ENCODE results near the gene SULT1A2.
"Not testable (repeated sequence)": the region's sequence is repeated elsewhere in the genome, so short reads cannot be mapped to it uniquely, and the experiment has no call there.

Gene SULT1A2

GRCh38 chr16:28554634-28555423, 42.0 kb downstream of the SULT1A2 start:
- no peak for DNase-seq

GRCh38 chr16:28553776-28554633, 42.8 kb downstream of the SULT1A2 start, which contains the start of gene SGF29:
Gene SGF29, plus strand, starts transcription at chr16:28553920. Its CDS starts 27,150 bp downstream, at chr16:28581070.
- peak; percentile 83 for DNase-seq

- no peak for DNase-seq
Observed at GRCh38 chr16:28549301-28549899, 47.5 kb downstream of the SULT1A2 start.

- DNase-seq, result no peak
Observed at GRCh38 chr16:28548306-28548802, 48.5 kb downstream of the SULT1A2 start.

GRCh38 chr16:28546626-28547025, 50.2 kb downstream of the SULT1A2 start:
- no peak for DNase-seq

GRCh38 chr16:28545964-28546363, 50.9 kb downstream of the SULT1A2 start:
- not testable (repeated sequence) for DNase-seq

GRCh38 chr16:28544998-28545397, 51.9 kb downstream of the SULT1A2 start:
- no peak for DNase-seq

- no peak for DNase-seq
Observed at GRCh38 chr16:28543072-28543471, 53.8 kb downstream of the SULT1A2 start.

- DNase-seq, result no peak
Observed at GRCh38 chr16:28542646-28543045, 54.2 kb downstream of the SULT1A2 start.
